Ishikawa (cell line): ENCODE measurements around the gene VTI1B.

Experiments used
- CEBPB ChIP-seq: IDR thresholded peaks from 2 replicates; pipeline ENCODE4 v1.6.1; 2012
- CREB1 ChIP-seq: IDR thresholded peaks from 2 replicates; pipeline ENCODE4 v1.6.1; 2012; ENCODE audit warnings: low read depth
- EGR1 ChIP-seq: IDR thresholded peaks from 2 replicates; pipeline ENCODE4 v1.6.1; 2012
- EP300 ChIP-seq: IDR thresholded peaks from 2 replicates; pipeline ENCODE4 v1.6.1; 2012; ENCODE audit warnings: borderline replicate concordance
- FOXM1 ChIP-seq: IDR thresholded peaks from 2 replicates; pipeline ENCODE4 v1.6.1; 2012; ENCODE audit warnings: low read depth, borderline replicate concordance
- MAX ChIP-seq: IDR thresholded peaks from 2 replicates; pipeline ENCODE4 v1.6.1; 2012
- NFIC ChIP-seq: IDR thresholded peaks from 2 replicates; pipeline ENCODE4 v1.6.1; 2012
- RAD21 ChIP-seq: IDR thresholded peaks from 2 replicates; pipeline ENCODE4 v1.6.1; 2012; ENCODE audit warnings: low read depth
- REST ChIP-seq: IDR thresholded peaks from 2 replicates; pipeline ENCODE4 v1.6.1; 2012; ENCODE audit warnings: low read depth, mild to moderate bottlenecking
- TAF1 ChIP-seq: IDR thresholded peaks from 2 replicates; pipeline ENCODE4 v1.6.1; 2012; ENCODE audit warnings: low read depth, mild to moderate bottlenecking
- TCF12 ChIP-seq: IDR thresholded peaks from 2 replicates; pipeline ENCODE4 v1.6.1; 2012; ENCODE audit warnings: low read depth
- TEAD4 ChIP-seq: IDR thresholded peaks from 2 replicates; pipeline ENCODE4 v1.6.1; 2012
- USF1 ChIP-seq: IDR thresholded peaks from 2 replicates; pipeline ENCODE4 v1.6.1; 2012
- YY1 ChIP-seq: IDR thresholded peaks from 2 replicates; pipeline ENCODE4 v1.6.1; 2012; ENCODE audit warnings: low read depth
- ZBTB7A ChIP-seq: IDR thresholded peaks from 2 replicates; pipeline ENCODE4 v1.6.1; 2012; ENCODE audit warnings: low read depth

The VTI1B gene

DNA sequence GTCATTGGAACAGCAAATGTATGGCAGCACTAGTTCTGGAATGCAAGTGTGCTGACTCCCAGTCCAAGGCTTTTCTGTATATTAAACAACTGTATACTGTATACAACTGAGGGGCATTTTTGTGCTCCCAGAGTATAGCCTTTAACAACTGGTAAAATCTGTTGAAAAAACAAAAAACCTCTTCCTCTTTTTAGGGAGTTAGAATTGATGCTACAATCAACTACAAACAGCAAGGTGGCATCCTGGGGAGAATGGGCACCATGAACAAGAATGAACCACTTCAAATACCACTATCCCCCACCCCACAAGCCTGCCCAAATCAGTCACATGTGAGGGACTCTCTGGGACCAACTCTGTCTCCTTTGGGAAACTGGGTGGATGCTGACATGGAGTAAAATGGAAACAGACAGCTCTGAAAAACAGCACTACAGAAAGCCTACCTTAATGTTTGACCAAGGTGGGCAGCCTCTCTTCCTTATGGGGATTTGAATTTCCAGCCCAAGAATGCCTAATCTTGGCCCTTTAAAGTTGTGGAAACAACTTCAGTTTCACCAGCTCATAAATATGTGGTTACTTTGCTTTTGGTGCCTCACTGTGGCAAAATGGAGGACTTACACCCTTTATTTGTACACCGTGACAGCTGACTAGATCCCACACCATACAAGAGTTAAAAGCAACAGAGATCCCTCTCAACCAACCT is 7.5 kb downstream of the VTI1B start:
- no peak for TF ChIP-seq TEAD4
- TF ChIP-seq RAD21 = peak; percentile 74
- TF ChIP-seq USF1 = no peak

DNA sequence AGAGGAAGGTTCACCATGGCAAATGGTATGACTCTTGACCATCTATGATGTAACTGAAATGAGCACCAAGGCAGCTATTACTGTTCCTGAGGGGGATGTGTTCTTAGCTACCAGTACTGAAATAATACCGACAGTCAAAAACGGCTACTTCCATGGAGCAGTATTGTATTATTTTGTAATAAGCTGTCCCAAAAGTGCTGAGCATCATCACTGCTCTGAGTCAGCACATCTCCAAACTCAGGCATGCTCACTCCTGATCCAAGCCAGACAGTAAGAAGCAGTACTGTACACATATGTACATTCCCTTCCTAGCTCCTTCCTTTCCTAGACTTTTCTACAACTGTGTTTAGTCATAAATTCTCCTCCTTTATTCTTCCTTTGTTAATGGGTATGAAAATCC is 8.6 kb downstream of the VTI1B start:
- no peak for TF ChIP-seq YY1
- TF ChIP-seq TAF1 = no peak

DNA sequence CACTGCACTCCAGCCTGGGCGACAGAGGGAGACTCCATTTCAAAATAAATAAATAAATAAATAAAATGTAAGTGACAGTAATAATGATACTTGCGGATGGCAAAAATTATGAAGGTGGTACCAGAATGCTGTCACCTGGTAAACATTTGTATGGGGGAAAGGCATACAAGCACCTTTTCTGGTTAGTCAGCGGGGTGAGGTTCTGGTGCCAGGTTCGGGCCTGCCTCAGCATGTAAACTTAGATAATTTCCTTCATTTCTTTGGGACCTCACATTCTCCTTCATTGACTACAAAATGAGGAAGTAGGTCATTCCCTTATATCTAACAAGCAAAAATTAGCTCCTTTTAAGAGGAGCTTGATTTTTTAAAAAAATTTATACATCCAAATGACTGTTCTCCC is 10.8 kb downstream of the VTI1B start:
- TF ChIP-seq NFIC = no peak
- no peak for TF ChIP-seq TEAD4
- no peak for TF ChIP-seq CREB1
- TF ChIP-seq EP300 = no peak
- no peak for TF ChIP-seq CEBPB
- TF ChIP-seq YY1 = no peak
- no peak for TF ChIP-seq FOXM1
- no peak for TF ChIP-seq MAX
- TF ChIP-seq USF1 = no peak
- TF ChIP-seq RAD21 = no peak
- no peak for TF ChIP-seq TAF1
- no peak for TF ChIP-seq EGR1
- no peak for TF ChIP-seq ZBTB7A
- no peak for TF ChIP-seq REST
- TF ChIP-seq TCF12 = no peak

DNA sequence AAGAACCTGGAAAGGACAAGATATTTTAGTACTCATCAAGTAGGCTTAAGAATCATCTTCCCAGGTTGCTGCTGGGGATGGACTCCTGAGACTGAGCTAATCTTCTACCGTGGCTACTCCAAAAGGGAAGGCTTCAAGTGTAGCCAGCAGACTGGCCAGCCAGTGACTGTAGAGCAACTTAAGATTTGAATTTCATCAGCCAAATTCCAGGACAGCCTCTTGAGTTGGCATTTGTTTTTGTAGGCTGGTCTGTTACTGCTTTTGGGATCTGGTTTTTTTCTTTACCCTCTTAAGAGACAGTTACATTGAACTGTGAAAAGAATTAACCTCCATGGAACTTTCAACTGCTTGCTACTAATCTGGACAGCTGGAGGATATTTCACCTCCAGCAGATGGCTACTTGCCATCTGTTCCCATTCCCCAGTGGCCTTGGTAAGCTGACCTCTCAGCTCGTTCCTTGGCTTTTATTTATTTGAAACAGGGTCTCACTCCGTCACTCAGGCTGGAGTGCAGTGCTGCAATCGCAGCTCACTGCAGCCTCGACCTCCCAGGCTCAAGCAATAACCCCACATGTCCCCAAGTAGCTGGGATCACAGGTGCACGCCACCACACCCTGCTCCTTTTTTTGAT is 20.7 kb downstream of the VTI1B start:
- no peak for TF ChIP-seq NFIC
- no peak for TF ChIP-seq EGR1
- TF ChIP-seq EP300 = no peak
- no peak for TF ChIP-seq RAD21
- TF ChIP-seq CREB1 = no peak
- no peak for TF ChIP-seq MAX
- no peak for TF ChIP-seq USF1
- no peak for TF ChIP-seq TEAD4
- no peak for TF ChIP-seq TAF1
- no peak for TF ChIP-seq TCF12
- TF ChIP-seq CEBPB = no peak
- TF ChIP-seq ZBTB7A = no peak

GRCh38 chr14:67652189-67652588 is 22.2 kb downstream of the VTI1B start:
- TF ChIP-seq FOXM1 (no peak), MAX (no peak), CREB1 (no peak), YY1 (no peak), TCF12 (no peak), RAD21 (no peak), USF1 (no peak), TEAD4 (no peak), REST (no peak), CEBPB (no peak)
